Nephron progenitor cell (in vitro differentiated cells): Measurements from ENCODE around the gene SLC25A27.

Experiments
- DNase-seq: peaks from one replicate; pipeline ENCODE4 v3.0.0; 2021
- H3K27ac Mint-ChIP-seq: 2 replicates; pipeline ENCODE4 v1.8.0; 2021; ENCODE audit warnings: mild to moderate bottlenecking, moderate library complexity, mixed read lengths
- H3K27me3 Mint-ChIP-seq: 2 replicates; pipeline ENCODE4 v1.8.0; 2021; ENCODE audit warnings: mild to moderate bottlenecking, low read depth, mixed read lengths; ENCODE audit not compliant: poor library complexity
- H3K36me3 Mint-ChIP-seq: 2 replicates; pipeline ENCODE4 v1.8.0; 2021; ENCODE audit warnings: low read depth, mixed read lengths
- H3K4me1 Mint-ChIP-seq: 2 replicates; pipeline ENCODE4 v1.8.0; 2021; ENCODE audit warnings: mixed read lengths
- H3K4me3 Mint-ChIP-seq: 2 replicates; pipeline ENCODE4 v1.8.0; 2021; ENCODE audit warnings: mild to moderate bottlenecking, moderate library complexity, mixed read lengths
- H3K9me3 Mint-ChIP-seq: 2 replicates; pipeline ENCODE4 v1.8.0; 2021; ENCODE audit warnings: mild to moderate bottlenecking, moderate library complexity, mixed read lengths
- TF ChIP-seq, protein P1 (sequence below): fragments of 200-600 bp; sonication (generic); IDR thresholded peaks from 2 replicates; pipeline ENCODE4 v1.5.0; 2021; ENCODE audit warnings: antibody characterized with exemption

Gene SLC25A27

DNA sequence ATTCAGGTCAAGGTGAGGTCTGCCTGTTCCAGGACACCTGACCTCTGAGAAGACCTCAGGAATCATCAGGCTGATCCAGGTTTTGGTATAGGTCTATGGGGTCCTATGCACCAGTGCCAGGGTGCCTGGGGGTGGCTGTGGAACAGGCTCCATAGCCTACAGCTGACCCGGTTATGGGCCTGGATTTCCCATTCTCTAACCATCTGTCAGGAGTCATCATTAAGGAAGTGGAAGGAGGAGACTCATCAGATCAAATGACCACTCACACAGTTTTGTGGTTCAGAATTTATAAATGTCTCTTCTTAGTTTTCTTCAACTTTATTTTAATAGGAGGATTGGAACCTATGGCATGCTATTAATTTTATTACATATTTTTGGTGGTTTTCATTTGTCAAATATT is 67.6 kb downstream of the SLC25A27 start:
- Mint-ChIP-seq H3K27me3 (peaks cover 3% of the 10 kb centered on the region), H3K9me3 (no peaks in the 10 kb centered on the region), H3K27ac (no peak overlapping the region), H3K36me3 (no peaks in the 10 kb centered on the region), H3K4me1 (no peaks in the 10 kb centered on the region), H3K4me3 (no peak overlapping the region)
- TF ChIP-seq, protein P1, sequence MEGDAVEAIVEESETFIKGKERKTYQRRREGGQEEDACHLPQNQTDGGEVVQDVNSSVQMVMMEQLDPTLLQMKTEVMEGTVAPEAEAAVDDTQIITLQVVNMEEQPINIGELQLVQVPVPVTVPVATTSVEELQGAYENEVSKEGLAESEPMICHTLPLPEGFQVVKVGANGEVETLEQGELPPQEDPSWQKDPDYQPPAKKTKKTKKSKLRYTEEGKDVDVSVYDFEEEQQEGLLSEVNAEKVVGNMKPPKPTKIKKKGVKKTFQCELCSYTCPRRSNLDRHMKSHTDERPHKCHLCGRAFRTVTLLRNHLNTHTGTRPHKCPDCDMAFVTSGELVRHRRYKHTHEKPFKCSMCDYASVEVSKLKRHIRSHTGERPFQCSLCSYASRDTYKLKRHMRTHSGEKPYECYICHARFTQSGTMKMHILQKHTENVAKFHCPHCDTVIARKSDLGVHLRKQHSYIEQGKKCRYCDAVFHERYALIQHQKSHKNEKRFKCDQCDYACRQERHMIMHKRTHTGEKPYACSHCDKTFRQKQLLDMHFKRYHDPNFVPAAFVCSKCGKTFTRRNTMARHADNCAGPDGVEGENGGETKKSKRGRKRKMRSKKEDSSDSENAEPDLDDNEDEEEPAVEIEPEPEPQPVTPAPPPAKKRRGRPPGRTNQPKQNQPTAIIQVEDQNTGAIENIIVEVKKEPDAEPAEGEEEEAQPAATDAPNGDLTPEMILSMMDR: no peak
- DNase-seq: no peak
